Esophagus squamous epithelium (tissue), 4 donors: ENCODE measurements around the gene ETS2.

Source experiments
- POLR2A ChIP-seq, 4 donors: fragments of 450-650 bp; IDR thresholded peaks; one replicate each; pipeline ENCODE4 v1.6.1; 2017; ENCODE audit warnings: antibody characterized with exemption in 4 of 4, mild to moderate bottlenecking in 4 of 4, moderate library complexity in 3 of 4
- TF ChIP-seq, protein P1 (sequence below), 6 experiments: fragments of 450-650 bp in 4 of 6; fragments of 200-600 bp in 2 of 6; sonication (generic) in 2 of 6; IDR thresholded peaks; one replicate each; pipeline ENCODE4 v1.5.1; 2016 to 2019; ENCODE audit warnings: antibody characterized with exemption in 6 of 6, mild to moderate bottlenecking in 4 of 6, moderate library complexity in 4 of 6

DNA sequence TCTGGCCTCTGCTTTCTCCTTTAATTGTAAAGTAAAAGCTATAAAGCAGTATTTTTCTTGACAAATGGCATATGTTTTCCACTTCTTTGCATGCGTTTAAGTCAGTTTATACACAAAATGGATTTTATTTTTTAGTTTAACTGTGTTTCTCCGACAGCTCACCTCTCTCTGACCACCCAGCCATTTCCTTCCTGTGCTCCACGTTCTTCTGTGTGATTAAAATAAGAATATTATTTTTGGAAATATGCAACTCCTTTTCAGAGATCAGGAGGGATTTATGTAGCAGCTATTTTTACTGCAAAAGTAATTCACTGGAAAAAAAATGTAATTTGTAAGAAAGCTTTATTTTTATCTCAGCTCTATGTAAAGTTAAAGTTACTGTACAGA is 18.0 kb downstream of the ETS2 start:
- TF ChIP-seq, protein P1, sequence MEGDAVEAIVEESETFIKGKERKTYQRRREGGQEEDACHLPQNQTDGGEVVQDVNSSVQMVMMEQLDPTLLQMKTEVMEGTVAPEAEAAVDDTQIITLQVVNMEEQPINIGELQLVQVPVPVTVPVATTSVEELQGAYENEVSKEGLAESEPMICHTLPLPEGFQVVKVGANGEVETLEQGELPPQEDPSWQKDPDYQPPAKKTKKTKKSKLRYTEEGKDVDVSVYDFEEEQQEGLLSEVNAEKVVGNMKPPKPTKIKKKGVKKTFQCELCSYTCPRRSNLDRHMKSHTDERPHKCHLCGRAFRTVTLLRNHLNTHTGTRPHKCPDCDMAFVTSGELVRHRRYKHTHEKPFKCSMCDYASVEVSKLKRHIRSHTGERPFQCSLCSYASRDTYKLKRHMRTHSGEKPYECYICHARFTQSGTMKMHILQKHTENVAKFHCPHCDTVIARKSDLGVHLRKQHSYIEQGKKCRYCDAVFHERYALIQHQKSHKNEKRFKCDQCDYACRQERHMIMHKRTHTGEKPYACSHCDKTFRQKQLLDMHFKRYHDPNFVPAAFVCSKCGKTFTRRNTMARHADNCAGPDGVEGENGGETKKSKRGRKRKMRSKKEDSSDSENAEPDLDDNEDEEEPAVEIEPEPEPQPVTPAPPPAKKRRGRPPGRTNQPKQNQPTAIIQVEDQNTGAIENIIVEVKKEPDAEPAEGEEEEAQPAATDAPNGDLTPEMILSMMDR (IDR thresholded peaks at IDR 0.05) = no peak
- no peak for TF ChIP-seq POLR2A (IDR thresholded peaks at IDR 0.05)
